ENCODE data around the gene FGF16. TPM values are rescaled to one million over a fixed set of nuclear protein-coding genes. Genes with fewer than 3 reads are reported as not detected.
"Not testable (repeated sequence)": the region's sequence is repeated elsewhere in the genome, so short reads cannot be mapped to it uniquely, and the experiment has no call there.

Gene FGF16
- total RNA-seq, 1 experiment from 2014 or later = not detected

GRCh38 chrX:77444075-77444474 is 3.1 kb upstream of the FGF16 start:
- no peak for DNase-seq (ENCODE audit: low spot score)
- in situ Hi-C loops (cut with HindIII; ENCODE audit: low sequenced_read_pairs) = no loop called here

GRCh38 chrX:77444545-77444944 is 2.6 kb upstream of the FGF16 start:
- in situ Hi-C loops (cut with HindIII; ENCODE audit: low sequenced_read_pairs) = no loop called here
- DNase-seq (ENCODE audit: low spot score) = no peak

- no peak for DNase-seq (ENCODE audit: low spot score)
- in situ Hi-C loops (cut with HindIII; ENCODE audit: low sequenced_read_pairs) = no loop called here
Observed at GRCh38 chrX:77446029-77446585, 1.1 kb upstream of the FGF16 start.

- in situ Hi-C loops (cut with HindIII; ENCODE audit: low sequenced_read_pairs) = no loop called here
- no peak for DNase-seq (ENCODE audit: low spot score)
Observed at GRCh38 chrX:77447653-77448569, 722 bp downstream of the FGF16 start.

GRCh38 chrX:77450415-77450814 is 3.2 kb downstream of the FGF16 start:
- in situ Hi-C loops (cut with HindIII; ENCODE audit: low sequenced_read_pairs) = no loop called here
- DNase-seq (ENCODE audit: low spot score) = no peak

- no peak for DNase-seq (ENCODE audit: low spot score)
- in situ Hi-C loops (cut with HindIII; ENCODE audit: low sequenced_read_pairs) = no loop called here
Observed at GRCh38 chrX:77450996-77451395, 3.8 kb downstream of the FGF16 start.

- DNase-seq (ENCODE audit: low spot score) = no peak
- in situ Hi-C loops (cut with HindIII; ENCODE audit: low sequenced_read_pairs) = no loop called here
Observed at GRCh38 chrX:77453190-77453589, 6.0 kb downstream of the FGF16 start.

- in situ Hi-C loops (cut with HindIII; ENCODE audit: low sequenced_read_pairs) = no loop called here
- DNase-seq (ENCODE audit: low spot score) = no peak
Observed at GRCh38 chrX:77455437-77455836, 8.2 kb downstream of the FGF16 start.

- DNase-seq (ENCODE audit: low spot score) = no peak
- in situ Hi-C loops (cut with HindIII; ENCODE audit: low sequenced_read_pairs) = no loop called here
Observed at GRCh38 chrX:77484045-77484444, 36.9 kb downstream of the FGF16 start.

GRCh38 chrX:77493677-77494553 is 46.7 kb downstream of the FGF16 start:
- no peak for DNase-seq (ENCODE audit: low spot score)

GRCh38 chrX:77500164-77500563 is 53.0 kb downstream of the FGF16 start:
- in situ Hi-C loops (cut with HindIII; ENCODE audit: low sequenced_read_pairs); DNase-seq (ENCODE audit: low spot score): not testable (repeated sequence)

More at GRCh38 chrX:77493677-77494553, 46.7 kb downstream of the FGF16 start:
- in situ Hi-C loops (cut with HindIII; ENCODE audit: low sequenced_read_pairs) = no loop called here

- in situ Hi-C loops (cut with HindIII; ENCODE audit: low sequenced_read_pairs) = no loop called here
Observed at GRCh38 chrX:77502951-77503525, 55.8 kb downstream of the FGF16 start.

GRCh38 chrX:77505227-77505626 is 58.0 kb downstream of the FGF16 start:
- DNase-seq (ENCODE audit: low spot score) = no peak
- in situ Hi-C loops (cut with HindIII; ENCODE audit: low sequenced_read_pairs) = no loop called here

More at GRCh38 chrX:77502951-77503525, 55.8 kb downstream of the FGF16 start:
- DNase-seq (ENCODE audit: low spot score) = no peak
